Brain microvascular endothelial cell (primary cell): ENCODE measurements around the gene CCDC89.

ENCODE experiments used
- DNase-seq: peaks from one replicate; pipeline ENCODE4 v3.0.0-alpha.2; 2020
- H3K27ac ChIP-seq: fragments of 250-450 bp; sonication (Bioruptor Pico); 2 replicates; pipeline ENCODE4 v1.5.1; 2020; ENCODE audit warnings: mild to moderate bottlenecking, moderate library complexity
- H3K27me3 ChIP-seq: fragments of 250-450 bp; sonication (Bioruptor Pico); replicated peaks from 2 replicates; pipeline ENCODE4 v1.5.1; 2020; ENCODE audit warnings: mild to moderate bottlenecking
- H3K36me3 ChIP-seq: fragments of 250-450 bp; sonication (Bioruptor Pico); replicated peaks from 2 replicates; pipeline ENCODE4 v1.5.1; 2020; ENCODE audit warnings: mild to moderate bottlenecking
- H3K4me3 ChIP-seq: 2 replicates; pipeline ENCODE4 v1.5.1; 2011; ENCODE audit warnings: low read depth, mild to moderate bottlenecking, control low read depth, low read length, moderate library complexity
- in situ Hi-C: cut with HindIII; loops from 2 replicates; pipeline ENCODE4 v1.10.0; 2017; ENCODE audit warnings: low sequenced_read_pairs, low pct_ligation_motif_present
- TF ChIP-seq, protein P1 (sequence below): IDR thresholded peaks from 2 replicates; pipeline ENCODE4 v1.5.1; 2011; ENCODE audit warnings: low read depth, mild to moderate bottlenecking, moderate library complexity, low read length, control low read depth, inconsistent platforms; ENCODE audit errors: missing control alignments

Gene CCDC89

DNA sequence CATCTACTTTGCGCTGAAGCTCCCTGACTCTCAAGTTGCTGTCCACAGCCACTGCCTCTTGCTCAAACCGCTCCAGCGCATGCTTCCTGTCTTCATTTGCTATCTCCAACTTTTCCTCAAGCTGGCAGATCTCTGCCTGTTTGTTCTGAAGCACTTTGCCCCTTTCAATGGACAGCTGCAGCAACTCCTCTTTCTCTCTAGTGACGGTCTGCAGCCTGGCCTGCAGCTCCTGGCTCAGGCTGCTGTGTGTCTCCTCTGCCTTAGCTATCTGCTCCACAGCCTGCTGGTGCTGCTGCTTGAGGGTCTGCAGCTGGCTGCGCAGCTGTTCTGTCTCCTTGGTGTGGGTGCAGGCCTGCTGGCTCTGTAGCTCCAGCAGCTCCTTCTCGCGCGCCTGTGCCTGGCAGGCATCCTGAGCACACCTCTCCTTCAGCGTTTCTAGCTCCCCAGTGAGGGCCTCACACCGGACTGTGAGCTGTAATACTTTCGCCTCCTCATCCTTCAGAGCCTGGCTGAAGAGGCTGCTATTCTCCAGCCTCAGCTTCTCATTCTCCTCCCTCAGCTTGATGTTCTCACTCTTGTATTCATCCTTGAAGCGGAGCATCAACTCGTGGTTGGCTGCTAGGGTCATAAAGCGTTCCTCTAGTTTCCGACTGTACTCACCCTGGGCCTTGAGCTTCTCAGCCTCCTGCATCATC is 723 bp downstream of the CCDC89 start:
- in situ Hi-C loops, result no loop called here
- Histone ChIP-seq H3K36me3 (no peaks in the 10 kb centered on the region), H3K27ac (peak overlapping the region; percentile 60), H3K27me3 (no peaks in the 10 kb centered on the region), H3K4me3 (peak overlapping the region; percentile 53)
- DNase-seq, result no peak
- TF ChIP-seq, protein P1, sequence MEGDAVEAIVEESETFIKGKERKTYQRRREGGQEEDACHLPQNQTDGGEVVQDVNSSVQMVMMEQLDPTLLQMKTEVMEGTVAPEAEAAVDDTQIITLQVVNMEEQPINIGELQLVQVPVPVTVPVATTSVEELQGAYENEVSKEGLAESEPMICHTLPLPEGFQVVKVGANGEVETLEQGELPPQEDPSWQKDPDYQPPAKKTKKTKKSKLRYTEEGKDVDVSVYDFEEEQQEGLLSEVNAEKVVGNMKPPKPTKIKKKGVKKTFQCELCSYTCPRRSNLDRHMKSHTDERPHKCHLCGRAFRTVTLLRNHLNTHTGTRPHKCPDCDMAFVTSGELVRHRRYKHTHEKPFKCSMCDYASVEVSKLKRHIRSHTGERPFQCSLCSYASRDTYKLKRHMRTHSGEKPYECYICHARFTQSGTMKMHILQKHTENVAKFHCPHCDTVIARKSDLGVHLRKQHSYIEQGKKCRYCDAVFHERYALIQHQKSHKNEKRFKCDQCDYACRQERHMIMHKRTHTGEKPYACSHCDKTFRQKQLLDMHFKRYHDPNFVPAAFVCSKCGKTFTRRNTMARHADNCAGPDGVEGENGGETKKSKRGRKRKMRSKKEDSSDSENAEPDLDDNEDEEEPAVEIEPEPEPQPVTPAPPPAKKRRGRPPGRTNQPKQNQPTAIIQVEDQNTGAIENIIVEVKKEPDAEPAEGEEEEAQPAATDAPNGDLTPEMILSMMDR, result no peak

DNA sequence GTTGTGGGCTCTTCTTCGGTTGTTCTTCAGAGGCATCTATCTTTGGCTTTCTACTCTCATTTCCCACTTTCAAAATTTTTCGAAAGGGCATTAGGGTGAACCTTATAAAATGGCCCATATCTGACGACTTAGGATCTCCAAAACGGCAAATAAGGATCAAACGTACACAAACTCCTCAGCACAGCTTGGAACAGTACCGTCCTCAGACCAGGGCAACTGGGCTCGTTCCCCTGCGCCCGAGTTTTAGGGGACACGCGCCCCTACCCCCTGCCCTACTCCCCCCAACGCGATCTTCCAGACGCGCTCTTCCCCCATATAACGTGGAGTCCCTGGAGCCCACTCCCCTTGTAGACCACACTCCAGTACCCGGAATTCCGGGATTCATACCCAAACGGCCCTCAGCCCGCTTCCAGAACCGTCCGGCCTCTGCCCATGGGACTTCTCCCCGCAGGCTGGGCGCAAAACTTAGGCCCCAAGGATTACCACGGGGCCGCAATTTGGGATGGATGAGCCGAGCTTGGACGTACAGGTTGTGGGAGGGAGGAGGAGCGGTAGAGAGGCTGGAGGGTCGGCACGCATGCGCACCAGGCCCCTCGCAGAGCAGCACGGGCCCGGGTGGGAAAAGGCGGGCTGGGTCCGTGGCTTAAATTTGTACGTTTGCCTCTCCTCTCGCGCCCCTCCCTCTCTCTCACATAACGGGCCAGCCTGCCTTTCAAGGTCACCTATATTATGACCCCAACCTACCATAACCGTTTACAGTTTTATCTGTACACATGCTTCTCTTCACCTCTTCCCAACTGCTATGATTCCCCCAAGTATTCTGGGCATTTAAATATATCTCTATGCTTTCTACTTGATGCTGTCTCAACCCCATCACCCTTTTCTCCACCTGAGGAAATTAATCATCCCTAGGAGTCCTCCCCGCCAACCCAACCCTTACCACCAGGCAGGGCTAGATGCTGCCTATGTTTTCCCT is 3.4 kb downstream of the CCDC89 start:
- H3K27me3 ChIP-seq, result no peaks in the 10 kb centered on the region
- in situ Hi-C loops, result no loop called here
- H3K36me3 ChIP-seq, result no peaks in the 10 kb centered on the region
- DNase-seq, result peak; percentile 17
- peak overlapping the region; percentile 66 for H3K4me3 ChIP-seq
- TF ChIP-seq, protein P1, result no peak
- H3K27ac ChIP-seq, result no peak overlapping the region

- no peak for DNase-seq
- H3K27ac ChIP-seq, result no peak overlapping the region
- no peaks in the 10 kb centered on the region for H3K27me3 ChIP-seq
- TF ChIP-seq, protein P1, result no peak
- no peaks in the 10 kb centered on the region for H3K36me3 ChIP-seq
- no peak overlapping the region for H3K4me3 ChIP-seq
- in situ Hi-C loops, result no loop called here
These were observed 5.1 kb downstream of the CCDC89 start for GRCh38 chr11:85680897-85681296.

DNA sequence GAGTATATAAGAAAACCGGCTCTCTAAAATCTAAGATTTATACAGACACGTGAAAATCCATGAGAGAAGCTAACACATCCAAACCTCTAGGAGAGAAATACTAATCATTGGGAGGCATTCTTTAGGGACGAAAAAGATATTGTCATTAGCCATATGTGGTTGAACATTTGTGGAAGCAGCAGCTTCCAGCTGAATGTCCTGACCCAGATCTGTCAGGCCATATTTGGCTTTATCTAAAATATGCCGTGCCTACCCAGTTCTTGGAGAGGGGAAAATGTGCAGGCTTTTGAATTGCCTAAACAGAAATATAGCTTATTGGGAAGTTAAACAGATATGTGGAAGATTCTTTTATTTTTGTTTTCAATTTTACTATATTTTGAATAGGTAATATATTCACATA is 6.4 kb downstream of the CCDC89 start:
- H3K27me3 ChIP-seq, result no peaks in the 10 kb centered on the region
- no peak overlapping the region for H3K4me3 ChIP-seq
- DNase-seq, result no peak
- H3K27ac ChIP-seq, result no peak overlapping the region
- in situ Hi-C loops, result no loop called here
- no peaks in the 10 kb centered on the region for H3K36me3 ChIP-seq
- TF ChIP-seq, protein P1, result no peak

- Histone ChIP-seq H3K4me3 (no peak overlapping the region), H3K27me3 (no peaks in the 10 kb centered on the region), H3K36me3 (no peaks in the 10 kb centered on the region), H3K27ac (no peak overlapping the region)
- in situ Hi-C loops, result no loop called here
- TF ChIP-seq, protein P1, result no peak
- no peak for DNase-seq
These were observed 12.6 kb downstream of the CCDC89 start for GRCh38 chr11:85673393-85673792.
